Measurements from ENCODE around the gene TFR2. TPM values are rescaled to one million over a fixed set of nuclear protein-coding genes. Genes with fewer than 3 reads are reported as not detected.

TFR2 gene
- total and polyA plus RNA-seq, 9 of the 15 experiments (the other 6 are each of a cell fraction or from before 2014, with no cell fraction given), result 3.8 to 123 (median 51.1) TPM

DNA sequence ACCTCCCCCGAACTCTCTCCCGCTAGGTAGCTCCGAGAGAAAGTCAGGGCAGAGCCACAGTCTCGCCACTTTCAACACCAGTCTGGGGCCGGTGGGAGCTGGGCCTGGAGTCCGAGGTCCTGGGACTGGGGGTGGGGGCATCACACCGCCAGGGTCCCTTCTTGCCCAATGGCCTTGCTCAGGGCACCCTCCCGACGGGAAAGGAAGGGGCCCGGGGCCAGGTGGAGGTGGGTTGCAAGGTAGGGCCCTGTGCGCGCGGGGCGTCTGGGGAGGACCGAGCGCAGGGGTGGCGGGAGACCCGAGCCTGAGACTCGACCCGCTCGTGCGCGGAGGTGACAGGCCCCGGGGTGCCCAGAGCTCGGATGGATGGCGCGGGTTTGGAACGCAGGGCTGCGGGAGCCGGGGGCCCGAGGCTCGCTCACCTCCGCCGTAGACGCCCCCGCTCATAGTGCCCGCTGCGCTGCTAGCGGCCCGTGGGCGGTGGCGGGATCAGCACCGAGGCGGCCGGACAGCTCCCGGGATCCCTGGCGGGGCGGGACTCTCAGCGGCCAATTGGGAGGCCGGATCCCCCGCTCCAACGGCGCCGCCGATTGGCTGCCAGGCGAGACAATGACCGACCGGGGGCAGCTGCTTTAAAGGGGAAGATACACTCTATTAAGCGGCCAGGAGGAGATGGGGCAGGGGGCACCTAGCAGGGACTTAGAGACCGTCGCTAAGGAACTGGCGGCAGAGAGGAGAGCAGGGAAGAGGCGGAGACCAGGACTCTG, 14.7 kb upstream of the TFR2 start, which contains the start of gene ACTL6B (continued):
- no peak for TF ChIP-seq KLF16 (IDR thresholded peaks at IDR 0.05)
- no peak for TF ChIP-seq CBX1 (IDR thresholded peaks at IDR 0.05; ENCODE audit: low read depth)
- no peak for TF ChIP-seq LARP7 (IDR thresholded peaks at IDR 0.05)
- TF ChIP-seq GABPA (tag; conservative IDR thresholded peaks at IDR 0.05; ENCODE audit: low read depth), result no peak
- TF ChIP-seq, protein P1, sequence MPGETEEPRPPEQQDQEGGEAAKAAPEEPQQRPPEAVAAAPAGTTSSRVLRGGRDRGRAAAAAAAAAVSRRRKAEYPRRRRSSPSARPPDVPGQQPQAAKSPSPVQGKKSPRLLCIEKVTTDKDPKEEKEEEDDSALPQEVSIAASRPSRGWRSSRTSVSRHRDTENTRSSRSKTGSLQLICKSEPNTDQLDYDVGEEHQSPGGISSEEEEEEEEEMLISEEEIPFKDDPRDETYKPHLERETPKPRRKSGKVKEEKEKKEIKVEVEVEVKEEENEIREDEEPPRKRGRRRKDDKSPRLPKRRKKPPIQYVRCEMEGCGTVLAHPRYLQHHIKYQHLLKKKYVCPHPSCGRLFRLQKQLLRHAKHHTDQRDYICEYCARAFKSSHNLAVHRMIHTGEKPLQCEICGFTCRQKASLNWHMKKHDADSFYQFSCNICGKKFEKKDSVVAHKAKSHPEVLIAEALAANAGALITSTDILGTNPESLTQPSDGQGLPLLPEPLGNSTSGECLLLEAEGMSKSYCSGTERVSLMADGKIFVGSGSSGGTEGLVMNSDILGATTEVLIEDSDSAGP (CRISPR knock-in tag; IDR thresholded peaks at IDR 0.05), result peak; percentile 93
- no peak for TF ChIP-seq U2AF2 (optimal IDR thresholded peaks at IDR 0.05; ENCODE audit: low read depth, low read length)
- TF ChIP-seq, protein P2, sequence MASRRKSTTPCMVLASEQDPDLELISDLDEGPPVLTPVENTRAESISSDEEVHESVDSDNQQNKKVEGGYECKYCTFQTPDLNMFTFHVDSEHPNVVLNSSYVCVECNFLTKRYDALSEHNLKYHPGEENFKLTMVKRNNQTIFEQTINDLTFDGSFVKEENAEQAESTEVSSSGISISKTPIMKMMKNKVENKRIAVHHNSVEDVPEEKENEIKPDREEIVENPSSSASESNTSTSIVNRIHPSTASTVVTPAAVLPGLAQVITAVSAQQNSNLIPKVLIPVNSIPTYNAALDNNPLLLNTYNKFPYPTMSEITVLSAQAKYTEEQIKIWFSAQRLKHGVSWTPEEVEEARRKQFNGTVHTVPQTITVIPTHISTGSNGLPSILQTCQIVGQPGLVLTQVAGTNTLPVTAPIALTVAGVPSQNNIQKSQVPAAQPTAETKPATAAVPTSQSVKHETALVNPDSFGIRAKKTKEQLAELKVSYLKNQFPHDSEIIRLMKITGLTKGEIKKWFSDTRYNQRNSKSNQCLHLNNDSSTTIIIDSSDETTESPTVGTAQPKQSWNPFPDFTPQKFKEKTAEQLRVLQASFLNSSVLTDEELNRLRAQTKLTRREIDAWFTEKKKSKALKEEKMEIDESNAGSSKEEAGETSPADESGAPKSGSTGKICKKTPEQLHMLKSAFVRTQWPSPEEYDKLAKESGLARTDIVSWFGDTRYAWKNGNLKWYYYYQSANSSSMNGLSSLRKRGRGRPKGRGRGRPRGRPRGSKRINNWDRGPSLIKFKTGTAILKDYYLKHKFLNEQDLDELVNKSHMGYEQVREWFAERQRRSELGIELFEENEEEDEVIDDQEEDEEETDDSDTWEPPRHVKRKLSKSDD (conservative IDR thresholded peaks at IDR 0.05; ENCODE audit: low read length), result no peak
- no peak for TF ChIP-seq POLR3A (IDR thresholded peaks at IDR 0.05; ENCODE audit: borderline replicate concordance, extremely low read depth, insufficient read depth, insufficient read length)
- TF ChIP-seq BDP1 (IDR thresholded peaks at IDR 0.05; ENCODE audit: insufficient read depth, insufficient read length), result no peak
- TF ChIP-seq GATA2 (CRISPR knock-in tag; IDR thresholded peaks at IDR 0.05), result no peak
- TF ChIP-seq, protein P3, sequence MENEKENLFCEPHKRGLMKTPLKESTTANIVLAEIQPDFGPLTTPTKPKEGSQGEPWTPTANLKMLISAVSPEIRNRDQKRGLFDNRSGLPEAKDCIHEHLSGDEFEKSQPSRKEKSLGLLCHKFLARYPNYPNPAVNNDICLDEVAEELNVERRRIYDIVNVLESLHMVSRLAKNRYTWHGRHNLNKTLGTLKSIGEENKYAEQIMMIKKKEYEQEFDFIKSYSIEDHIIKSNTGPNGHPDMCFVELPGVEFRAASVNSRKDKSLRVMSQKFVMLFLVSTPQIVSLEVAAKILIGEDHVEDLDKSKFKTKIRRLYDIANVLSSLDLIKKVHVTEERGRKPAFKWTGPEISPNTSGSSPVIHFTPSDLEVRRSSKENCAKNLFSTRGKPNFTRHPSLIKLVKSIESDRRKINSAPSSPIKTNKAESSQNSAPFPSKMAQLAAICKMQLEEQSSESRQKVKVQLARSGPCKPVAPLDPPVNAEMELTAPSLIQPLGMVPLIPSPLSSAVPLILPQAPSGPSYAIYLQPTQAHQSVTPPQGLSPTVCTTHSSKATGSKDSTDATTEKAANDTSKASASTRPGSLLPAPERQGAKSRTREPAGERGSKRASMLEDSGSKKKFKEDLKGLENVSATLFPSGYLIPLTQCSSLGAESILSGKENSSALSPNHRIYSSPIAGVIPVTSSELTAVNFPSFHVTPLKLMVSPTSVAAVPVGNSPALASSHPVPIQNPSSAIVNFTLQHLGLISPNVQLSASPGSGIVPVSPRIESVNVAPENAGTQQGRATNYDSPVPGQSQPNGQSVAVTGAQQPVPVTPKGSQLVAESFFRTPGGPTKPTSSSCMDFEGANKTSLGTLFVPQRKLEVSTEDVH (IDR thresholded peaks at IDR 0.05; ENCODE audit: low read depth, partially characterized antibody), result no peak
- TF ChIP-seq SNIP1 (IDR thresholded peaks at IDR 0.05; ENCODE audit: low read depth), result no peak
- TF ChIP-seq, protein P4, sequence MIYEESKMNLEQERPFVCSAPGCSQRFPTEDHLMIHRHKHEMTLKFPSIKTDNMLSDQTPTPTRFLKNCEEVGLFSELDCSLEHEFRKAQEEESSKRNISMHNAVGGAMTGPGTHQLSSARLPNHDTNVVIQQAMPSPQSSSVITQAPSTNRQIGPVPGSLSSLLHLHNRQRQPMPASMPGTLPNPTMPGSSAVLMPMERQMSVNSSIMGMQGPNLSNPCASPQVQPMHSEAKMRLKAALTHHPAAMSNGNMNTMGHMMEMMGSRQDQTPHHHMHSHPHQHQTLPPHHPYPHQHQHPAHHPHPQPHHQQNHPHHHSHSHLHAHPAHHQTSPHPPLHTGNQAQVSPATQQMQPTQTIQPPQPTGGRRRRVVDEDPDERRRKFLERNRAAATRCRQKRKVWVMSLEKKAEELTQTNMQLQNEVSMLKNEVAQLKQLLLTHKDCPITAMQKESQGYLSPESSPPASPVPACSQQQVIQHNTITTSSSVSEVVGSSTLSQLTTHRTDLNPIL (CRISPR knock-in tag; IDR thresholded peaks at IDR 0.05), result no peak
- peak; percentile 37; the same call in 1 of the 2 replicates for TF ChIP-seq POLR2G (IDR thresholded peaks at IDR 0.05; ENCODE audit: low read depth, low read length)
- no peak; the same call in 1 of the 2 replicates for TF ChIP-seq BHLHE40 (IDR thresholded peaks at IDR 0.05; ENCODE audit: low read length)
- no peak for TF ChIP-seq KHSRP (IDR thresholded peaks at IDR 0.05)
- no peak for TF ChIP-seq MTF1 (CRISPR knock-in tag; IDR thresholded peaks at IDR 0.05; ENCODE audit: borderline replicate concordance)
- no peak for TF ChIP-seq SAFB2 (IDR thresholded peaks at IDR 0.05; ENCODE audit: borderline replicate concordance, low read depth, low read length, severe bottlenecking)
- TF ChIP-seq, protein P5, sequence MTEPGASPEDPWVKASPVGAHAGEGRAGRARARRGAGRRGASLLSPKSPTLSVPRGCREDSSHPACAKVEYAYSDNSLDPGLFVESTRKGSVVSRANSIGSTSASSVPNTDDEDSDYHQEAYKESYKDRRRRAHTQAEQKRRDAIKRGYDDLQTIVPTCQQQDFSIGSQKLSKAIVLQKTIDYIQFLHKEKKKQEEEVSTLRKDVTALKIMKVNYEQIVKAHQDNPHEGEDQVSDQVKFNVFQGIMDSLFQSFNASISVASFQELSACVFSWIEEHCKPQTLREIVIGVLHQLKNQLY (CRISPR knock-in tag; conservative IDR thresholded peaks at IDR 0.05), result peak in 1 of 2 experiments; percentile 86; a peak in 1 of 4 replicates

Data from K562 (cell line).